Activated T-cell treated with anti-CD3 and anti-CD28 coated beads, Interleukin-2, amount 50 U/mL, for 4 hours (primary cell): ENCODE data around the gene TRMT10B. TPM values are rescaled to one million over a fixed set of nuclear protein-coding genes. Genes with fewer than 3 reads are reported as not detected.

ENCODE experiments used
- total RNA-seq, 3 donors: library from RNA; stranded (reverse); gene quantifications; one replicate each; pipeline ENCODE4 v1.2.1, GENCODE V29; 2021

The TRMT10B gene
- total RNA-seq, 3 donors from 2014 or later = 8.5 to 9.7 (median 8.7) TPM

Other genes starting within 250 kb of the TRMT10B start
- gene FBXO10, start 177.4 kb upstream of the TRMT10B start, total RNA-seq = 1 to 10 TPM; 1.7 to 2.7 (median 2.5) TPM
- gene TOMM5, start 161.2 kb upstream of the TRMT10B start, total RNA-seq = 100 to 1,000 TPM; 212 to 235 (median 212) TPM
- gene FRMPD1, start 102.9 kb upstream of the TRMT10B start, total RNA-seq = under 1 TPM in 1 of 3 donors, not detected in 2; 0.03 TPM
- 100 to 1,000 TPM; 120 to 123 (median 122) TPM for gene EXOSC3, start 31.3 kb downstream of the TRMT10B start, total RNA-seq
- gene DCAF10, start 47.0 kb downstream of the TRMT10B start, total RNA-seq = 10 to 100 TPM; 14.1 to 15.8 (median 14.5) TPM
- 10 to 100 TPM; 36.7 to 38.1 (median 37.7) TPM for gene SLC25A51, start 150.3 kb downstream of the TRMT10B start, total RNA-seq